ENCODE measurements around the gene SPIC.

SPIC gene

GRCh38 chr12:101536069-101536674 is 61.0 kb downstream of the SPIC start:
- DNase-seq: no peak
